ENCODE results near the gene PERCC1. TPM values are rescaled to one million over a fixed set of nuclear protein-coding genes. Genes with fewer than 3 reads are reported as not detected.

Gene PERCC1
- total and polyA plus RNA-seq, 2 of the 4 experiments (the other 2 are of a cell fraction), result not detected

DNA sequence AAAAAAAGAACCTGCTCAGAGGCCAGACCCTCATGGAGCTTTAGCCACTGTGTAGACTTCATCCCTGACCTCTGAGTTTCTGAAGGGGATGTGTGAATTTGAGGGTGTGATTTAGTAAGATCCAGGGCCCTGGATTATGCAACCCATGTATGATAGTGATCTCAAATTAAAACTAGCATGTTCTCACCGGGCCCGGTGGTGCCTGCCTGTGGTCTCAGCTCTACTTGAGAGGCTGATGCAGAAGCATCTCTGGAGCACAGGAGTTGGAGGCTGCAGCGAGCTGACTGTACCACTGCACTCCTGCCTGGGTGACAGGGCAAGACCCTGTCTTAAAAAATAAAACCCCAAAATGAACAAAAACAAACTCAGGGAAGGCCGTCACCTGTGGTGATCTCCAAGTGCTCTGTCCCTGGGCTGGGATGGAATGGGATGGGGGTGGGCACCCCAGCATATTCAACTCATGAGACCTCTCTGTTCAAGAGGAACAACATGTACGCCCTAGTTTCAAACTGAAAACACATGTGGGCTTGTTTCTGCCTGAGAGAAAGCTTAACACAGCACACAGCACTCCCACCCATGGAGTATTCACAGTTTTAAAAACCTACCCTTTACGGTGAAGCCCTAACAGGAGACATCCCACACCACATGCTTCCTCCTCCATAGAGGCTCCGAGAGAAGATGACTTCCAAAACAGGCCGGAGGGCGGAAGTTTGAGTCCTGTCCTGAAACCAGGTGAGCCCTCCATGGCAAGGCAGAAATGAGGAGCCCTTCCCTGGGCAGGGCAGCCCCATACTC is 49.1 kb upstream of the PERCC1 start:
- Histone ChIP-seq H2AK9ac (replicated peaks; ENCODE audit: low read depth, low read length, poor library complexity) (no peak overlapping the region), H3K18ac (ENCODE audit: low read depth, low read length) (no peak overlapping the region), H3K56ac (ENCODE audit: extremely low read depth, insufficient read depth, low read length) (no peak overlapping the region), H2AFZ (replicated peaks; ENCODE audit: low read length, poor library complexity) (no peak overlapping the region), H3K4me2 (ENCODE audit: low read depth, low read length) (no peak overlapping the region), H2BK20ac (ENCODE audit: low read depth, low read length) (no peak overlapping the region), H2BK120ac (ENCODE audit: low read depth, low read length) (no peak overlapping the region), H4K8ac (ENCODE audit: low read depth in 2 of 2, low read length in 2 of 2) (no peak overlapping the region), H3K9me1 (ENCODE audit: insufficient read depth, low read length) (0 out of 2 replicates have a peak, but pooled peaks cover 6% of the 10 kb centered on the region), H2AK5ac (ENCODE audit: low read depth, low read length) (no peak overlapping the region), H3K36me3 (ENCODE audit: control insufficient read depth, insufficient read depth, low read length) (peaks cover 19% of the 10 kb centered on the region), H3K9ac (ENCODE audit: low read depth, low read length) (no peak overlapping the region), H3K27ac (ENCODE audit: insufficient read depth, low read length) (no peak overlapping the region), H3K4ac (ENCODE audit: low read depth, low read length) (no peak overlapping the region), H3K4me3 (ENCODE audit: insufficient read depth, low read depth, low read length) (no peak overlapping the region), H3K14ac (replicated peaks; ENCODE audit: low read depth, low read length) (no peak overlapping the region), H4K5ac (ENCODE audit: low read depth, low read length) (no peak overlapping the region), H3K23ac (ENCODE audit: low read depth, low read length) (no peak overlapping the region), H4K91ac (ENCODE audit: insufficient read depth, low read depth, low read length) (no peak overlapping the region), H2BK5ac (ENCODE audit: low read depth, low read length, poor library complexity, severe bottlenecking) (no peak overlapping the region), H3K9me3 (ENCODE audit: control insufficient read depth, insufficient read depth, low read length) (no peaks in the 10 kb centered on the region), H3K4me1 (ENCODE audit: control insufficient read depth, insufficient read depth, low read length) (peaks cover 11% of the 10 kb centered on the region), H3K79me1 (ENCODE audit: low read depth in 1 of 2, low read length in 2 of 2) (peaks cover 9 to 22% of the 10 kb centered on the region in 2 experiments), H4K20me1 (ENCODE audit: insufficient read depth, low read length) (no peaks in the 10 kb centered on the region; the same call in 1 of the 2 replicates), H2BK15ac (ENCODE audit: low read depth, low read length) (no peak overlapping the region), H3K27me3 (ENCODE audit: control insufficient read depth, insufficient read depth, low read length) (no peaks in the 10 kb centered on the region)
- ATAC-seq (ENCODE audit: low read depth) (no peak), DNase-seq (no peak)
- POLR2A ChIA-PET (ENCODE audit: unreplicated experiment), result no interaction called here
- in situ Hi-C loops (cut with MboI; ENCODE audit: low sequenced_read_pairs) (no loop called here), dilution Hi-C loops (cut with HindIII; ENCODE audit: low sequenced_read_pairs, unreplicated experiment) (no loop called here), intact Hi-C loops (cut with micrococcal nuclease) (no loop called here)
- CTCF ChIA-PET, result no interaction called here
- TF ChIP-seq MAZ (IDR thresholded peaks at IDR 0.05; ENCODE audit: borderline replicate concordance, low read depth, low read length), result no peak
- TF ChIP-seq, protein P1, sequence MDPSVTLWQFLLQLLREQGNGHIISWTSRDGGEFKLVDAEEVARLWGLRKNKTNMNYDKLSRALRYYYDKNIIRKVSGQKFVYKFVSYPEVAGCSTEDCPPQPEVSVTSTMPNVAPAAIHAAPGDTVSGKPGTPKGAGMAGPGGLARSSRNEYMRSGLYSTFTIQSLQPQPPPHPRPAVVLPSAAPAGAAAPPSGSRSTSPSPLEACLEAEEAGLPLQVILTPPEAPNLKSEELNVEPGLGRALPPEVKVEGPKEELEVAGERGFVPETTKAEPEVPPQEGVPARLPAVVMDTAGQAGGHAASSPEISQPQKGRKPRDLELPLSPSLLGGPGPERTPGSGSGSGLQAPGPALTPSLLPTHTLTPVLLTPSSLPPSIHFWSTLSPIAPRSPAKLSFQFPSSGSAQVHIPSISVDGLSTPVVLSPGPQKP (IDR thresholded peaks at IDR 0.05; ENCODE audit: borderline replicate concordance, low read depth, low read length), result no peak
- BruUV-seq (replicated peaks), result no TSS peak
- WGBS, 2 experiments (ENCODE audit: extremely low coverage in 2 of 2, insufficient read length in 1 of 2), result 93% methylated on average over 2 of the region's 9 CpGs; no CpG with 5 or more reads in 1 of the 2 experiments

All from IMR-90 (cell line).